Measurements from ENCODE around the gene MAPK1IP1L.

Gene MAPK1IP1L

GRCh38 chr14:55114720-55115119, 63.3 kb downstream of the MAPK1IP1L start:
- H3K4me3 ChIP-seq (ENCODE audit: low read depth, low read length), result no peak overlapping the region

GRCh38 chr14:55115460-55115859, 64.0 kb downstream of the MAPK1IP1L start:
- DNase-seq (ENCODE audit: low read depth), result no peak
- H3K4me3 ChIP-seq (ENCODE audit: low read depth, low read length), result no peak overlapping the region
- TF ChIP-seq CTCF (IDR thresholded peaks at IDR 0.05; ENCODE audit: low read depth, low read length, missing control alignments), result no peak

More at GRCh38 chr14:55114720-55115119, 63.3 kb downstream of the MAPK1IP1L start:
- DNase-seq (ENCODE audit: low read depth), result no peak
- TF ChIP-seq CTCF (IDR thresholded peaks at IDR 0.05; ENCODE audit: low read depth, low read length, missing control alignments), result no peak

GRCh38 chr14:55115861-55116245, 64.4 kb downstream of the MAPK1IP1L start:
- no peak for DNase-seq (ENCODE audit: low read depth)
- no peak overlapping the region for H3K4me3 ChIP-seq (ENCODE audit: low read depth, low read length)
- TF ChIP-seq CTCF (IDR thresholded peaks at IDR 0.05; ENCODE audit: low read depth, low read length, missing control alignments), result no peak

GRCh38 chr14:55116246-55117030, 65.0 kb downstream of the MAPK1IP1L start:
- no peak overlapping the region for H3K4me3 ChIP-seq (ENCODE audit: low read depth, low read length)
- DNase-seq (ENCODE audit: low read depth), result no peak
- TF ChIP-seq CTCF (IDR thresholded peaks at IDR 0.05; ENCODE audit: low read depth, low read length, missing control alignments), result no peak

GRCh38 chr14:55117803-55118441, 66.5 kb downstream of the MAPK1IP1L start:
- DNase-seq (ENCODE audit: low read depth), result no peak
- no peak for TF ChIP-seq CTCF (IDR thresholded peaks at IDR 0.05; ENCODE audit: low read depth, low read length, missing control alignments)
- no peak overlapping the region for H3K4me3 ChIP-seq (ENCODE audit: low read depth, low read length)

GRCh38 chr14:55118761-55119160, 67.3 kb downstream of the MAPK1IP1L start:
- DNase-seq (ENCODE audit: low read depth), result no peak
- no peak overlapping the region for H3K4me3 ChIP-seq (ENCODE audit: low read depth, low read length)
- no peak for TF ChIP-seq CTCF (IDR thresholded peaks at IDR 0.05; ENCODE audit: low read depth, low read length, missing control alignments)
